Endodermal cell (in vitro differentiated cells): ENCODE data around the gene ANXA7. TPM values are rescaled to one million over a fixed set of nuclear protein-coding genes. Genes with fewer than 3 reads are reported as not detected.

ENCODE experiments used
- DNase-seq: peaks from one replicate; pipeline ENCODE4 v3.0.0-alpha.2; 2017
- H3K27ac ChIP-seq: 2 replicates; pipeline ENCODE4 v1.5.1; 2013; ENCODE audit warnings: mild to moderate bottlenecking, low read depth, low read length, moderate library complexity
- H3K27me3 ChIP-seq: 2 replicates; pipeline ENCODE4 v1.6.1; 2013; ENCODE audit warnings: mild to moderate bottlenecking, low read length, moderate library complexity; ENCODE audit not compliant: insufficient read depth, control insufficient read depth, poor library complexity, severe bottlenecking
- H3K36me3 ChIP-seq: 2 replicates; pipeline ENCODE4 v1.7.0; 2013; ENCODE audit warnings: mild to moderate bottlenecking, low read length, moderate library complexity; ENCODE audit not compliant: control insufficient read depth, insufficient read depth
- H3K4me1 ChIP-seq: one replicate; pipeline ENCODE4 v1.7.0; 2013; ENCODE audit warnings: low read length; ENCODE audit not compliant: control insufficient read depth, insufficient read depth
- H3K4me3 ChIP-seq: 2 replicates; pipeline ENCODE4 v1.5.1; 2013; ENCODE audit warnings: mild to moderate bottlenecking, low read length, moderate library complexity
- H3K9ac ChIP-seq: 2 replicates; pipeline ENCODE4 v1.6.1; 2013; ENCODE audit warnings: mild to moderate bottlenecking, low read length, moderate library complexity; ENCODE audit not compliant: poor library complexity, severe bottlenecking; ENCODE audit errors: extremely low read depth
- H3K9me3 ChIP-seq: 2 replicates; pipeline ENCODE4 v1.6.1; 2013; ENCODE audit warnings: mild to moderate bottlenecking, low read length, moderate library complexity; ENCODE audit not compliant: control insufficient read depth
- H3K27ac Mint-ChIP-seq: 2 replicates; pipeline ENCODE4 v1.8.0; 2020; ENCODE audit warnings: mixed read lengths
- H3K27me3 Mint-ChIP-seq: 2 replicates; pipeline ENCODE4 v1.8.0; 2021; ENCODE audit warnings: mild to moderate bottlenecking, mixed read lengths; ENCODE audit not compliant: insufficient read depth
- H3K36me3 Mint-ChIP-seq: 2 replicates; pipeline ENCODE4 v1.8.0; 2020; ENCODE audit warnings: low read depth, mixed read lengths
- H3K4me1 Mint-ChIP-seq: 2 replicates; pipeline ENCODE4 v1.8.0; 2020; ENCODE audit warnings: mixed read lengths
- H3K4me3 Mint-ChIP-seq: 2 replicates; pipeline ENCODE4 v1.8.0; 2020; ENCODE audit warnings: mild to moderate bottlenecking, moderate library complexity, mixed read lengths
- H3K9me3 Mint-ChIP-seq: 2 replicates; pipeline ENCODE4 v1.8.0; 2020; ENCODE audit warnings: mild to moderate bottlenecking, mixed read lengths
- WGBS, 2 experiments: methylation state at CpG; one replicate each; pipeline versions ENCODE4 v1.1.5 to v1.1.7; 2013; ENCODE audit warnings: missing lambda C conversion rate in 2 of 2, mixed read lengths in 1 of 2; ENCODE audit not compliant: insufficient coverage in 1 of 2, insufficient read length in 1 of 2; 5-methylcytosine and 5-hydroxymethylcytosine counted together
- total RNA-seq, 2 donors: library from RNA; stranded (reverse); fragmentation: NEBNext Ultra II Directional in 1 of 2; extraction: Animal tissue kit (Norgen Biotek cat#: 25700) in 1 of 2; gene quantifications; 2 replicates in 1 of 2; 3 replicates in 1 of 2; pipeline ENCODE4 v1.2.1, GENCODE V29; 2021
- TF ChIP-seq, protein P1 (sequence below): fragments of 200-600 bp; sonication (generic); conservative IDR thresholded peaks from 2 replicates; pipeline ENCODE4 v1.5.0; 2021; ENCODE audit warnings: antibody characterized with exemption, mild to moderate bottlenecking

The ANXA7 gene
- total RNA-seq, 2 donors from 2014 or later: 69.2 to 82.3 TPM

DNA sequence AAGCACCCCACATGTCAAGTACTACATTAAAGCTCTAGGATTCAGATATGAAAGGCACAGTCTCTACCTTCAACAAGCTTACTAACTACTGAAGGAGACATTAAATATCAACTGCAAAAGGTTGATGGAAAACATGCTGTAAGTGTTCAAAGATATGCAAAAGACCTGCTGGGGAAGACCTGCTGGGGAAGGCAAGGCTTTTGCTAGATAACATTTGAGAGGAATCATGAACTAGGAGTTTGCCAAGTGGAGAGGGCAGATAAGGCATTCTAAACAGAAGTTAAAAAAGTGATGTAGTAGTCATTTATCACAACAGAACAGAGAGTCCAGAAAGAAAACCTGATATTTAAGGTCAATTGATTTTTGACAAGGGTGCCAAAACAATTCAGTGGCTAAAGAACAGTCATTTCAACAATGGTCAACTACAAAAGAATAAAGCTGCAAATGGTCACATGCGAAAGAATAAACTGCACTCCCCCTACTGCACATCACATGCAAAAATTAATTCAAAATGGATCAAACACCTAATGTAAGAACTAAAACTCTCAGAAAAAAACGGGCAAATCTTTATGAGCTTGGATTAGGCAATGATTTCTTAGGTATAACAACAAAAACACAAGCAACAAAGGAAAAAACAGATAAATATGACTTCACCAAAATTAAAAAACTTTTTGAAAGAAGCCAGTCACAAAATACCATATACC is 42.5 kb upstream of the ANXA7 start:
- WGBS, 2 experiments: 84 to 86% methylated on average over 1 to 2 of the region's 2 CpGs
- peaks cover 7% of the 10 kb centered on the region for H3K4me1 Mint-ChIP-seq
- no peaks in the 10 kb centered on the region for H3K9me3 Mint-ChIP-seq
- H3K27me3 ChIP-seq: no peaks in the 10 kb centered on the region
- no peak overlapping the region for H3K4me3 ChIP-seq
- H3K27ac ChIP-seq: no peak overlapping the region
- TF ChIP-seq, protein P1, sequence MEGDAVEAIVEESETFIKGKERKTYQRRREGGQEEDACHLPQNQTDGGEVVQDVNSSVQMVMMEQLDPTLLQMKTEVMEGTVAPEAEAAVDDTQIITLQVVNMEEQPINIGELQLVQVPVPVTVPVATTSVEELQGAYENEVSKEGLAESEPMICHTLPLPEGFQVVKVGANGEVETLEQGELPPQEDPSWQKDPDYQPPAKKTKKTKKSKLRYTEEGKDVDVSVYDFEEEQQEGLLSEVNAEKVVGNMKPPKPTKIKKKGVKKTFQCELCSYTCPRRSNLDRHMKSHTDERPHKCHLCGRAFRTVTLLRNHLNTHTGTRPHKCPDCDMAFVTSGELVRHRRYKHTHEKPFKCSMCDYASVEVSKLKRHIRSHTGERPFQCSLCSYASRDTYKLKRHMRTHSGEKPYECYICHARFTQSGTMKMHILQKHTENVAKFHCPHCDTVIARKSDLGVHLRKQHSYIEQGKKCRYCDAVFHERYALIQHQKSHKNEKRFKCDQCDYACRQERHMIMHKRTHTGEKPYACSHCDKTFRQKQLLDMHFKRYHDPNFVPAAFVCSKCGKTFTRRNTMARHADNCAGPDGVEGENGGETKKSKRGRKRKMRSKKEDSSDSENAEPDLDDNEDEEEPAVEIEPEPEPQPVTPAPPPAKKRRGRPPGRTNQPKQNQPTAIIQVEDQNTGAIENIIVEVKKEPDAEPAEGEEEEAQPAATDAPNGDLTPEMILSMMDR: no peak
- H3K4me1 ChIP-seq: no peaks in the 10 kb centered on the region
- no peaks in the 10 kb centered on the region for H3K27me3 Mint-ChIP-seq
- no peak overlapping the region for H3K4me3 Mint-ChIP-seq
- peaks cover 23% of the 10 kb centered on the region for H3K36me3 ChIP-seq
- H3K36me3 Mint-ChIP-seq: peaks cover 33% of the 10 kb centered on the region
- no peak overlapping the region for H3K9ac ChIP-seq
- DNase-seq: no peak
- H3K9me3 ChIP-seq: no peaks in the 10 kb centered on the region
- H3K27ac Mint-ChIP-seq: no peak overlapping the region

DNA sequence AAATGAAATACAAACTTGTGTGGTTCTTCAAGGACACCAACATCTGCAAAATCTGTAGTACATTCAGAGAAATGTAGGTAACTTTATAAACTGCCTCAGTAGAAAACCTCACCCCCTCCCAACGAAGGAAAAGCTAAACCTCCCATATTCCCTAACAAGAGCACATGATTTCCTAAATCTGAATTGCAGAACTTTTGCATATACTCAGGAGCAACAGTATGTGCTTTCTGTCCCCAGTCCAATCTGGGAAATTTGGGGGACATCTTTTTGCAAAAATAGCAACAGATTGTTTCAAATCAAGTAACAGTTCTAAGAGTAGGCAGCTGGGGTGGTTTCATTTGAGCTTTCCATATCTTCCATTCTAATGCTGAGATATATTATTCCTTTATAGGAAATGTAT is 35.3 kb upstream of the ANXA7 start:
- H3K27ac Mint-ChIP-seq: no peak overlapping the region
- 78 to 94% methylated on average over 1 of the region's 1 CpG for WGBS, 2 experiments
- no peaks in the 10 kb centered on the region for H3K4me1 Mint-ChIP-seq

DNA sequence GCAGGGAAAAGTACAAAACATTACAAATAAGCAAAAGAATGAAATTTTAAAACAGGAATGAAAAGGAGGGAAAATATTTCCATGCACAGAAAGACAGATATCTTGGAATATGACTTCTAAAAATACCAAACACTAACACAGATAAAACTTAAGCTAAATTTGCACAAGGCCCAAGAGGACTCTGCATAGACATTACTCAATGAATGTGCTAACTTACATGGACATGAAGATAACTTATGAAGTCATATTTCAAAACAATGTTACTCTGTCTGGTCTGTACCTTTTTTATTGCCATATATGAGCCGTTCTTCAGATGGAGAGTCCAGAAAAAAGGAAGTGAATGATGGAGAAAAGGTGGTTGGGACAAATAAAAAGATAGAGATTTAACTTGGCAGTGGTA is 34.5 kb upstream of the ANXA7 start:
- Mint-ChIP-seq H3K27me3 (no peaks in the 10 kb centered on the region), H3K36me3 (peaks cover 15% of the 10 kb centered on the region), H3K9me3 (no peaks in the 10 kb centered on the region), H3K27ac (no peak overlapping the region), H3K4me1 (no peaks in the 10 kb centered on the region), H3K4me3 (no peak overlapping the region)
- Histone ChIP-seq H3K9ac (no peak overlapping the region), H3K27me3 (no peaks in the 10 kb centered on the region), H3K4me3 (no peak overlapping the region), H3K4me1 (no peaks in the 10 kb centered on the region), H3K36me3 (peaks cover 55% of the 10 kb centered on the region), H3K27ac (no peak overlapping the region), H3K9me3 (no peaks in the 10 kb centered on the region)
- DNase-seq: no peak
- WGBS, 2 experiments: 98 to 100% methylated on average over 1 of the region's 1 CpG
- TF ChIP-seq, protein P1: no peak

More for the DNA sequence above, 35.3 kb upstream of the ANXA7 start:
- no peaks in the 10 kb centered on the region for H3K9me3 ChIP-seq
- no peak overlapping the region for H3K27ac ChIP-seq
- no peaks in the 10 kb centered on the region for H3K9me3 Mint-ChIP-seq
- H3K27me3 ChIP-seq: no peaks in the 10 kb centered on the region
- TF ChIP-seq, protein P1: no peak
- H3K36me3 Mint-ChIP-seq: peaks cover 18% of the 10 kb centered on the region
- no peaks in the 10 kb centered on the region for H3K4me1 ChIP-seq
- no peak for DNase-seq
- no peaks in the 10 kb centered on the region for H3K27me3 Mint-ChIP-seq
- no peak overlapping the region for H3K9ac ChIP-seq
- no peak overlapping the region for H3K4me3 Mint-ChIP-seq
- peaks cover 55% of the 10 kb centered on the region for H3K36me3 ChIP-seq
- H3K4me3 ChIP-seq: no peak overlapping the region
